HEK293 (cell line): ENCODE measurements around the gene MUC5AC.
A peak's percentile ranks its signal among the peaks of the same experiment; 100 is the strongest.

Experiments used
- CTCF ChIA-PET: fragments of 350-600 bp; formaldehyde crosslinking; extraction: SDS; loops from one replicate; lab custom pipeline; 2021; ENCODE audit warnings: antibody characterized with exemption; lab: Yijun Ruan, JAX
- POLR2A ChIA-PET: fragments of 300-600 bp; formaldehyde crosslinking; extraction: SDS; loops from one replicate; lab custom pipeline; 2020; ENCODE audit warnings: antibody characterized with exemption, inconsistent platforms; lab: Yijun Ruan, JAX
- H3K27ac ChIP-seq: fragments of 200-500 bp; sonication (Bioruptor generic); 2 replicates; pipeline ENCODE4 v1.5.1; 2014; ENCODE audit warnings: low read depth, low read length, control low read depth, inconsistent platforms; ENCODE audit errors: extremely low read depth
- H3K36me3 ChIP-seq, 2 experiments: fragments of 200-500 bp in 1 of 2; sonication (Bioruptor generic) in 1 of 2; 1 replicate in 1 of 2; 2 replicates in 1 of 2; pipeline ENCODE4 v1.5.1; 2014 to 2017; ENCODE audit warnings: inconsistent platforms in 2 of 2, low read length in 2 of 2; ENCODE audit not compliant: control insufficient read depth in 2 of 2, insufficient read depth in 1 of 2
- H3K4me1 ChIP-seq: fragments of 200-500 bp; sonication (Bioruptor generic); 2 replicates; pipeline ENCODE4 v1.5.1; 2014; ENCODE audit warnings: mild to moderate bottlenecking, low read length, inconsistent platforms; ENCODE audit not compliant: control insufficient read depth, insufficient read depth
- H3K4me3 ChIP-seq: 2 replicates; pipeline ENCODE4 v1.5.1; 2011; ENCODE audit warnings: low read depth, mild to moderate bottlenecking, control low read depth, low read length, moderate library complexity
- H3K9me3 ChIP-seq: fragments of 200-500 bp; sonication (Bioruptor generic); 2 replicates; pipeline ENCODE4 v1.5.1; 2014; ENCODE audit warnings: low read depth, low read length, inconsistent platforms; ENCODE audit not compliant: control insufficient read depth, insufficient read depth
- EGR2 ChIP-seq: fragments of 450-650 bp; formaldehyde crosslinking; IDR thresholded peaks from 2 replicates; pipeline ENCODE4 v1.5.1; 2016; ENCODE audit warnings: low read depth, missing biosample characterization, missing genetic modification characterization
- GLI2 ChIP-seq: fragments of 450-650 bp; formaldehyde crosslinking; IDR thresholded peaks from 2 replicates; pipeline ENCODE4; 2017; ENCODE audit warnings: missing biosample characterization, missing genetic modification characterization, low read depth, borderline replicate concordance
- GLIS1 ChIP-seq: fragments of 450-650 bp; formaldehyde crosslinking; IDR thresholded peaks from 2 replicates; pipeline ENCODE4 v1.5.1; 2016; ENCODE audit warnings: missing biosample characterization, missing genetic modification characterization
- GLIS2 ChIP-seq: fragments of 450-650 bp; formaldehyde crosslinking; IDR thresholded peaks from 2 replicates; pipeline ENCODE4 v1.5.1; 2016; ENCODE audit warnings: missing biosample characterization, missing genetic modification characterization
- IKZF3 ChIP-seq: fragments of 450-650 bp; IDR thresholded peaks from 2 replicates; pipeline ENCODE4 v1.5.0; 2018; ENCODE audit warnings: missing biosample characterization, mild to moderate bottlenecking, missing genetic modification characterization, moderate library complexity
- MYNN ChIP-seq: fragments of 450-650 bp; formaldehyde crosslinking; IDR thresholded peaks from 2 replicates; pipeline ENCODE4 v1.5.1; 2016; ENCODE audit warnings: missing biosample characterization, missing genetic modification characterization, borderline replicate concordance
- PATZ1 ChIP-seq: fragments of 450-650 bp; formaldehyde crosslinking; IDR thresholded peaks from 2 replicates; pipeline ENCODE4 v1.5.1; 2016; ENCODE audit warnings: missing biosample characterization, missing genetic modification characterization
- PRDM1 ChIP-seq: fragments of 450-650 bp; formaldehyde crosslinking; IDR thresholded peaks from 2 replicates; pipeline ENCODE4; 2016; ENCODE audit warnings: missing biosample characterization, missing genetic modification characterization
- REPIN1 ChIP-seq: fragments of 450-650 bp; formaldehyde crosslinking; IDR thresholded peaks from 2 replicates; pipeline ENCODE4 v1.5.1; 2017; ENCODE audit warnings: missing biosample characterization, missing genetic modification characterization, low read depth
- WT1 ChIP-seq: fragments of 450-650 bp; formaldehyde crosslinking; IDR thresholded peaks from 2 replicates; pipeline ENCODE4 v1.5.1; 2016; ENCODE audit warnings: missing biosample characterization, missing genetic modification characterization
- ZBTB6 ChIP-seq: fragments of 450-650 bp; formaldehyde crosslinking; IDR thresholded peaks from 2 replicates; pipeline ENCODE4 v1.5.1; 2017; ENCODE audit warnings: missing biosample characterization, missing genetic modification characterization
- ZFHX2 ChIP-seq: fragments of 450-650 bp; formaldehyde crosslinking; conservative IDR thresholded peaks from 2 replicates; pipeline ENCODE4 v1.5.1; 2016; ENCODE audit warnings: missing biosample characterization, missing genetic modification characterization
- ZFP69B ChIP-seq: fragments of 450-650 bp; formaldehyde crosslinking; IDR thresholded peaks from 2 replicates; pipeline ENCODE4 v1.5.1; 2016; ENCODE audit warnings: missing biosample characterization, missing genetic modification characterization
- ZNF140 ChIP-seq: fragments of 450-650 bp; formaldehyde crosslinking; IDR thresholded peaks from 2 replicates; pipeline ENCODE4 v1.5.1; 2016; ENCODE audit warnings: missing biosample characterization, missing genetic modification characterization
- ZNF221 ChIP-seq: fragments of 450-650 bp; formaldehyde crosslinking; IDR thresholded peaks from 2 replicates; pipeline ENCODE4 v1.5.1; 2017; ENCODE audit warnings: missing biosample characterization, missing genetic modification characterization, borderline replicate concordance
- ZNF24 ChIP-seq: fragments of 450-650 bp; formaldehyde crosslinking; IDR thresholded peaks from 2 replicates; pipeline ENCODE4 v1.5.1; 2016; ENCODE audit warnings: missing biosample characterization, missing genetic modification characterization
- ZNF366 ChIP-seq: fragments of 450-650 bp; formaldehyde crosslinking; conservative IDR thresholded peaks from 2 replicates; pipeline ENCODE4 v1.5.1; 2016; ENCODE audit warnings: missing biosample characterization, missing genetic modification characterization
- ZNF510 ChIP-seq: fragments of 450-650 bp; formaldehyde crosslinking; IDR thresholded peaks from 2 replicates; pipeline ENCODE4 v1.5.1; 2018; ENCODE audit warnings: mild to moderate bottlenecking, missing genetic modification characterization, missing biosample characterization; ENCODE audit not compliant: insufficient replicate concordance
- ZNF600 ChIP-seq: fragments of 450-650 bp; formaldehyde crosslinking; IDR thresholded peaks from 2 replicates; pipeline ENCODE4 v1.5.1; 2016; ENCODE audit warnings: missing biosample characterization, missing genetic modification characterization
- ZNF623 ChIP-seq: fragments of 450-650 bp; formaldehyde crosslinking; IDR thresholded peaks from 2 replicates; pipeline ENCODE4 v1.5.1; 2016; ENCODE audit warnings: missing biosample characterization, missing genetic modification characterization
- ZNF768 ChIP-seq: fragments of 450-650 bp; formaldehyde crosslinking; IDR thresholded peaks from 2 replicates; pipeline ENCODE4 v1.5.1; 2018; ENCODE audit warnings: missing biosample characterization, mild to moderate bottlenecking, missing genetic modification characterization
- ZNF777 ChIP-seq: fragments of 450-650 bp; formaldehyde crosslinking; IDR thresholded peaks from 2 replicates; pipeline ENCODE4 v1.5.1; 2017; ENCODE audit warnings: missing biosample characterization, missing genetic modification characterization, borderline replicate concordance
- ZNF785 ChIP-seq: fragments of 450-650 bp; formaldehyde crosslinking; IDR thresholded peaks from 2 replicates; pipeline ENCODE4 v1.5.1; 2016; ENCODE audit warnings: missing biosample characterization, missing genetic modification characterization
- ZNF830 ChIP-seq: fragments of 450-650 bp; IDR thresholded peaks from 2 replicates; pipeline ENCODE4 v1.5.0; 2018; ENCODE audit warnings: missing biosample characterization, missing genetic modification characterization, low read depth, mild to moderate bottlenecking, moderate library complexity
- ZXDB ChIP-seq: fragments of 450-650 bp; formaldehyde crosslinking; IDR thresholded peaks from 2 replicates; pipeline ENCODE4 v1.5.1; 2016; ENCODE audit warnings: missing biosample characterization, missing genetic modification characterization
- TF ChIP-seq, protein P1 (sequence below): fragments of 450-650 bp; formaldehyde crosslinking; IDR thresholded peaks from 2 replicates; pipeline ENCODE4 v1.5.1; 2016; ENCODE audit warnings: missing biosample characterization, missing genetic modification characterization
- TF ChIP-seq, protein P2 (sequence below): fragments of 450-650 bp; formaldehyde crosslinking; IDR thresholded peaks from 2 replicates; pipeline ENCODE4 v1.5.1; 2016; ENCODE audit warnings: missing biosample characterization, missing genetic modification characterization

MUC5AC gene

GRCh38 chr11:1201395-1202153 is 43.8 kb downstream of the MUC5AC start:
- TF ChIP-seq ZNF785 (peak; percentile 19; the same call in 1 of the 2 replicates), REPIN1 (tag by site-specific recombination) (no peak), ZNF140 (tag by site-specific recombination) (no peak), ZNF366 (tag by site-specific recombination) (peak; percentile 78), ZNF24 (peak; percentile 97), PRDM1 (tag by site-specific recombination) (peak; percentile 99)
- TF ChIP-seq, protein P1, sequence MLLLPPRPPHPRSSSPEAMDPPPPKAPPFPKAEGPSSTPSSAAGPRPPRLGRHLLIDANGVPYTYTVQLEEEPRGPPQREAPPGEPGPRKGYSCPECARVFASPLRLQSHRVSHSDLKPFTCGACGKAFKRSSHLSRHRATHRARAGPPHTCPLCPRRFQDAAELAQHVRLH (tag by site-specific recombination) = peak; percentile 52; the same call in 1 of the 2 replicates
- TF ChIP-seq, all 188 proteins: peak for 5
- ChIA-PET CTCF (interaction anchor here (0.8 to 1.3 kb wide), 3 partner anchors 66 to 373 kb away, joined by 3 to 5 read pairs (median 3); no protein-coding TSS in a partner anchor), POLR2A (no interaction called here)
- Histone ChIP-seq H3K36me3 (no peaks in the 10 kb centered on the region), H3K27ac (no peak overlapping the region), H3K4me3 (no peak overlapping the region), H3K9me3 (no peaks in the 10 kb centered on the region), H3K4me1 (no peaks in the 10 kb centered on the region)

DNA sequence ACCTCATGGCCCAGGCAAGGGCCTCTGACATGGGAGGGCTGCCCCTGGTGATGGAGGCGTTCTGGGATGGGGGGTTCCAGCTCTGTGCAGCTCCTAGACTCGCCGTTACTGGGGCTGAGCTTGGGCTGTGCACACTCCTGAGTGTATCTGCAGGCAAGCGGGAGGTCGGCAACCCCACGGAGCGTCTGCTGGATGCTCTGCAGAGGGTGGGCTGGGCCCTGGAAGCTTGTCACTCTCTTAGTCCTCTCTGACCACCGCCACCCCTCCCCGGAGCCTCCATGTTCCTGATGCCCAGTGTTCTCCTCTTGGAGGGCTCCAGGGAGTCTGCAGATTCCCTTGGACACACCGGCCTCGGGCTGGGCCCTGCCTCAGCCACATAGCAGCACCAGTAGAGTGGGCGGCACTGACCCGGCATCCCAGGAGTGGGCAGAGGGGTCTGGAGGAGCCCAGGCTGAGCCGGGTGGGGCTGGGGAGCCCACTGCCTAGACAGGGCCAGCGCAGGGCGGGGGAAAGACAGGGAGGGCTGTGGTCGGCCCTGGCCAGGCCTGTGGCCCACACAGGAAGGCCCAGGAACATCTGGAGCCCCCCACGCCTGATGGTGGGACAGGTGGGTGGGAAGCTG is 44.5 kb downstream of the MUC5AC start:
- H3K4me1 ChIP-seq = no peaks in the 10 kb centered on the region
- CTCF ChIA-PET = interaction anchor here (0.8 to 1.3 kb wide), 4 partner anchors 10 to 373 kb away, joined by 3 to 5 read pairs (median 3); no protein-coding TSS in a partner anchor
- POLR2A ChIA-PET = no interaction called here
- no peak overlapping the region for H3K4me3 ChIP-seq
- H3K9me3 ChIP-seq = no peaks in the 10 kb centered on the region
- H3K27ac ChIP-seq = no peak overlapping the region
- H3K36me3 ChIP-seq = no peaks in the 10 kb centered on the region
- TF ChIP-seq IKZF3 (tag by site-specific recombination) (0 out of 2 replicates have a peak, but pooled peaks have one; percentile 9), PATZ1 (tag by site-specific recombination) (no peak), ZFP69B (tag by site-specific recombination) (no peak), ZBTB6 (peak; percentile 25; the same call in 1 of the 2 replicates), WT1 (tag by site-specific recombination) (no peak), ZXDB (tag by site-specific recombination) (no peak), ZNF221 (tag by site-specific recombination) (no peak), ZNF623 (tag by site-specific recombination) (no peak), ZNF830 (tag by site-specific recombination) (no peak), ZNF510 (tag by site-specific recombination) (no peak), MYNN (tag by site-specific recombination) (no peak), GLIS2 (tag by site-specific recombination) (peak; percentile 25; the same call in 1 of the 2 replicates), GLIS1 (tag by site-specific recombination) (peak; percentile 23; the same call in 1 of the 2 replicates), ZNF600 (tag by site-specific recombination) (peak; percentile 71), ZFHX2 (tag by site-specific recombination) (peak; percentile 68), ZNF768 (no peak), EGR2 (peak; percentile 55; the same call in 1 of the 2 replicates), ZNF777 (tag by site-specific recombination) (no peak), GLI2 (tag by site-specific recombination) (no peak)
- TF ChIP-seq, protein P2, sequence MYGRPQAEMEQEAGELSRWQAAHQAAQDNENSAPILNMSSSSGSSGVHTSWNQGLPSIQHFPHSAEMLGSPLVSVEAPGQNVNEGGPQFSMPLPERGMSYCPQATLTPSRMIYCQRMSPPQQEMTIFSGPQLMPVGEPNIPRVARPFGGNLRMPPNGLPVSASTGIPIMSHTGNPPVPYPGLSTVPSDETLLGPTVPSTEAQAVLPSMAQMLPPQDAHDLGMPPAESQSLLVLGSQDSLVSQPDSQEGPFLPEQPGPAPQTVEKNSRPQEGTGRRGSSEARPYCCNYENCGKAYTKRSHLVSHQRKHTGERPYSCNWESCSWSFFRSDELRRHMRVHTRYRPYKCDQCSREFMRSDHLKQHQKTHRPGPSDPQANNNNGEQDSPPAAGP (tag by site-specific recombination) = no peak
